SJCRH30 (cell line): Measurements from ENCODE around the gene PARVG. TPM values are rescaled to one million over a fixed set of nuclear protein-coding genes. Genes with fewer than 3 reads are reported as not detected.
"Not testable (repeated sequence)": the region's sequence is repeated elsewhere in the genome, so short reads cannot be mapped to it uniquely, and the experiment has no call there.

Experiments used
- DNase-seq, 2 experiments: peaks; one replicate each; pipeline ENCODE4 v3.0.0-alpha.2; 2015 to 2020
- H3K27ac ChIP-seq: fragments of 250-450 bp; sonication (Bioruptor Pico); 2 replicates; pipeline ENCODE4 v1.5.1; 2020; ENCODE audit warnings: mild to moderate bottlenecking, moderate library complexity
- H3K27me3 ChIP-seq: fragments of 250-450 bp; sonication (Bioruptor Pico); 2 replicates; pipeline ENCODE4 v1.5.1; 2020; ENCODE audit warnings: mild to moderate bottlenecking, moderate library complexity
- H3K36me3 ChIP-seq: fragments of 250-450 bp; sonication (Bioruptor Pico); 2 replicates; pipeline ENCODE4 v1.5.1; 2020; ENCODE audit warnings: mild to moderate bottlenecking, moderate library complexity
- H3K4me1 ChIP-seq: fragments of 250-450 bp; sonication (Bioruptor Pico); 2 replicates; pipeline ENCODE4 v1.5.1; 2020; ENCODE audit warnings: mild to moderate bottlenecking, moderate library complexity
- H3K4me3 ChIP-seq: fragments of 250-450 bp; sonication (Bioruptor Pico); 2 replicates; pipeline ENCODE4 v1.5.1; 2020; ENCODE audit warnings: mild to moderate bottlenecking, moderate library complexity
- H3K9me3 ChIP-seq: fragments of 250-450 bp; sonication (Bioruptor Pico); replicated peaks from 2 replicates; pipeline ENCODE4 v1.5.1; 2020; ENCODE audit warnings: mild to moderate bottlenecking, moderate library complexity
- total RNA-seq: library from RNA; depleted of rRNA; stranded (reverse); fragments of >200 nt; shearing (Covaris generic); gene quantifications from 2 replicates; pipeline ENCODE4 v1.2.3, GENCODE V29; 2014

Gene PARVG
- total RNA-seq, 1 experiment from 2014 or later, result not detected

- not testable (repeated sequence) for H3K4me3 ChIP-seq, DNase-seq
Measured at GRCh38 chr22:44241121-44241520, 60.4 kb downstream of the PARVG start.

GRCh38 chr22:44242946-44243724, 62.4 kb downstream of the PARVG start:
- no peaks in the 10 kb centered on the region for H3K36me3 ChIP-seq
- no peaks in the 10 kb centered on the region for H3K9me3 ChIP-seq
- H3K27me3 ChIP-seq, result no peaks in the 10 kb centered on the region
- no peak for DNase-seq
- no peak overlapping the region for H3K4me3 ChIP-seq
- no peaks in the 10 kb centered on the region for H3K4me1 ChIP-seq
- H3K27ac ChIP-seq, result no peak overlapping the region

More at GRCh38 chr22:44241121-44241520, 60.4 kb downstream of the PARVG start:
- H3K36me3 ChIP-seq, H3K4me1 ChIP-seq, H3K27me3 ChIP-seq, H3K9me3 ChIP-seq, H3K27ac ChIP-seq: not testable (repeated sequence)

DNA sequence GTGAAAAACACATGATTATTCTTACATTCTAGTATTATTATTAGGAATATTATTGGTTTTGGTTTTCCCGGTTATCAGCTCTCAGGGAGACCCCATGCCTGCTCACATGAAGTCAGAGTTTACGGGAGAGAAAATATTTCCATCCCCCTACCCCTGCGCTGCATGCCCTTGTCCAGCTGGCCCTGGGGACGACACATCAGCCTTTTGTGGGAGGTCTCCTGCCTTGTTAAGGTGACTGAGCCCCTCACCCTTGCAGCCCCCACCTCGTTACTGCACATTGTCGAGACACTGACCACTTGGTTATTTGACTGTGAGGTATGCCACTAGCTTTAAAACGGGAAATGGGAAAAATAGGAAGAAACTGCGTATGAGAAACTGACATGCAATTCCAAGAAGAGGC, 63.0 kb downstream of the PARVG start:
- H3K27me3 ChIP-seq, result no peaks in the 10 kb centered on the region
- no peak overlapping the region for H3K4me3 ChIP-seq
- DNase-seq, result no peak
- no peaks in the 10 kb centered on the region for H3K9me3 ChIP-seq
- no peaks in the 10 kb centered on the region for H3K4me1 ChIP-seq
- H3K36me3 ChIP-seq, result no peaks in the 10 kb centered on the region
- H3K27ac ChIP-seq, result no peak overlapping the region

DNA sequence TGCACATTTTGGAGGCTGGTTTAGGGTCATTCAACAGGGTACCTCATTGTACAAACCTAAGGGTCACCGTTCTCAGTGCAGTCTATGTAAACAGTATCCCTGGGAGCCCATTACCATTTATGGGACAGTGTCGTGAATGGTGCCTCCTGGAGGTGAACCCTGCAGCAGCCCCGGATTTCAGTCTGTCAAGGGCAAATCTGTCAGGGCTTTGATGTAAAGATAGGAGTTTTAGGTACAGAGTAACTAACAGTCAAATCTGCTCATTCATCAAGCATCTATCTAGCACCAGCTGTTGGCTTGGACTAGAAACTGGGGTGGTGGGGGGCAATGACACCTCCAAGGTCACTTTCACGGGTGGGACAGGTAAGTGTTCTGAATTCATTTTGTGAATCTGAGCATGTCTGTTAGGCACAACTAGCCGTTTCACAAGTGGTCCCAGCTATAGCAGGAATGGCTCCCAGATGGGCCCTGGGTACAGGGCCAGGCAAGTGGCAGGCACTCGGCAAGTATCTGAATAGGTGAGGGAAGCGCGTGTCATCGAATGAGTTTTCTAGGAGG, 63.6 kb downstream of the PARVG start:
- Histone ChIP-seq H3K27me3 (no peaks in the 10 kb centered on the region), H3K36me3 (no peaks in the 10 kb centered on the region), H3K9me3 (no peaks in the 10 kb centered on the region), H3K4me1 (no peaks in the 10 kb centered on the region), H3K27ac (no peak overlapping the region), H3K4me3 (no peak overlapping the region)
- DNase-seq, result no peak

DNA sequence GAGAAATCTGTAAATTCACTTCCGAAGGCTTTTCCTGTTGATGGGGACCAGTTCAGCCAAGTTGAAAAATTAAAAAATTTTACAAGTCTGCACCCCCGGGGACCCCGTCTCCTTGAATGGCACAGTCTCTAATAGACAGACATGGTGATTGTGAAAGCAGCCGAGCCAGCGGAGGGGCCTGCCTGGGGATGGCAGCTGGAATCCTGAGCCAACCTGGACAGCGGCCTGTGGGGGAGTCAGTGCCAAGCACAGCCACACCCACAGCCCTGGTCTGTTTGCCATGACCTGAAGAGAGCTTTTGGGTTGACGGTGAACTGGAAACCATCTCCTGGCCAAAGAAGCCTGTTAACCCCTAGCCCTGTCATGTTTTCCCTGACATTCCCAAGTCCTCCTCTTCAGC, 64.7 kb downstream of the PARVG start:
- H3K36me3 ChIP-seq, result no peaks in the 10 kb centered on the region
- H3K4me3 ChIP-seq, result no peak overlapping the region
- no peaks in the 10 kb centered on the region for H3K27me3 ChIP-seq
- no peak for DNase-seq
- no peaks in the 10 kb centered on the region for H3K4me1 ChIP-seq
- no peak overlapping the region for H3K27ac ChIP-seq
- H3K9me3 ChIP-seq, result no peaks in the 10 kb centered on the region

DNA sequence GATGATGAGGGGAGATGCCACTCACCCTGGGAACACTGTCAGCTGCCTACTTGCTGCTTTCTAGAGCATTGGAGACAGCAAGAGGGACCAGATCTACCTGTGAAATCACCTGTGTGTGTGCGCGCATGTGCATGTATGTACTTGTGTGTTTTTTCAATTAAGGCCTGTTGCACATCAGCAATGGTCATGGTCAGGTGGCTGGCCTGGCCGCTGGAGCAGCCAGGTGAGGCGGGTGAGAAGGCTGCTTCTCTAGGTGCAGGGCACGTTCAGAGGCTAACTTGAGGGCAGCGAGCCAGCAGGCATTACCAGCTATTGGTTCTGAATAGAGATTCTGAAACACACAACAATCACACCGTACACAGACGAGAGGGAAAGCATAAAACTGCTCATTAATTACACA, 65.1 kb downstream of the PARVG start:
- Histone ChIP-seq H3K4me1 (no peaks in the 10 kb centered on the region), H3K9me3 (no peaks in the 10 kb centered on the region), H3K4me3 (no peak overlapping the region), H3K36me3 (no peaks in the 10 kb centered on the region), H3K27me3 (no peaks in the 10 kb centered on the region), H3K27ac (no peak overlapping the region)
- no peak for DNase-seq

DNA sequence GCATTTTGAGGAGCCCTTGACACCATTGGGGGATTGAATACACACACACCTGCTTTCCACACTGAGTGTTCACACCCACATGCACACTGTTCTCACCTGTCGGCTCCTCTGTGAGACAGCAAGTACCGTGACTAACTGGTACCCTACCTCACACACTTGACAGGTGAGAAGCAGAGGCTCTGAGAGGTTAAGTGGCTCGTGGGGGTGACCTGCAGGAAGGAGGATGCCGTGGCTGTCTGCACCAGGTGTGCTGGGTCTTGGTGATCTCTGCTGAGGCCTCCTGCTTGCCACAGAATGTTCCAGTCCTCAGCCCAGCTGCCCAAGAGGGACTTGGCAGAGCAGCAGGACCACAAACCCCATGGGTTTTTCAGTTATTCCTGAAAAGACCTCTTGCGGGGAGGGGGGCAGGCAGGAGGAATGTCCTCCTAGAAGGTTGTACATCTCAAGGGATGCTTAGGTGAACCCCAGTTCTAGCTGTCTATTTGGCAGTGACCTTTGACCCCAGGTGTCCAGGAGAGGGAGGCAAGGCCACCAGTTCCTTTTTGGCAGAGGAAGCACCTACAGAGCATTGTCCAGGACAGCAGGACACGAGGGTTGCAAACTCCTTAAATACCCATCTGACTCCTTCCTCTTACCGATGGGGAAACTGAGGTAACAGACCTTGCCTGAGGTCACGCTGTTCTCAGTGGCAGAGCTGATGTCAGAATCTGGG, 66.0 kb downstream of the PARVG start:
- no peak for DNase-seq

DNA sequence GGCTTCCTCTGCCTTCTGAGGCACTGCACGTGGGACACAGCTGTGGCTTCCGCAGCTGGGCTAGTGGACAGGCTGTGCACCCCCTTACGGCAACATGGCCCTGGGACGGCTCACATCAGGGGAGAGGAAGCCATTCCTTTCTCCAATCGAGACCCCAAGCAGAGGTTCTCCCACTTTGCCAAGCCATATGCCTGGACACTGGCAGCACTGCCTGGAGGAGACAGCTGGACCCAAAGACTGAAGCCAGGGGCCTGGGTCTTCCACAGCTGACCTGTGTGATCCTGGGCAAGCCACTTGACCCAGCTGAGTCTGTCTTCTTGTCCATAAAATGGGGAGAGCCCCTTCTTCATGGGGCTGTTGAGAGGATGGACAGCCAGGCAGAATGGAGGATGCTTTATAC, 66.6 kb downstream of the PARVG start:
- Histone ChIP-seq H3K4me1 (no peaks in the 10 kb centered on the region), H3K27me3 (no peaks in the 10 kb centered on the region), H3K9me3 (no peaks in the 10 kb centered on the region), H3K36me3 (no peaks in the 10 kb centered on the region), H3K27ac (no peak overlapping the region), H3K4me3 (no peak overlapping the region)
- no peak for DNase-seq

More for the DNA sequence above, 66.0 kb downstream of the PARVG start:
- Histone ChIP-seq H3K9me3 (no peaks in the 10 kb centered on the region), H3K27me3 (no peaks in the 10 kb centered on the region), H3K4me1 (no peaks in the 10 kb centered on the region), H3K4me3 (no peak overlapping the region), H3K36me3 (no peaks in the 10 kb centered on the region), H3K27ac (no peak overlapping the region)

- H3K9me3 ChIP-seq, result no peaks in the 10 kb centered on the region
- H3K4me1 ChIP-seq, result no peaks in the 10 kb centered on the region
- no peak overlapping the region for H3K4me3 ChIP-seq
- H3K36me3 ChIP-seq, result no peaks in the 10 kb centered on the region
- DNase-seq, result no peak
- no peak overlapping the region for H3K27ac ChIP-seq
- H3K27me3 ChIP-seq, result no peaks in the 10 kb centered on the region
Measured at GRCh38 chr22:44247923-44248892, 67.5 kb downstream of the PARVG start.

DNA sequence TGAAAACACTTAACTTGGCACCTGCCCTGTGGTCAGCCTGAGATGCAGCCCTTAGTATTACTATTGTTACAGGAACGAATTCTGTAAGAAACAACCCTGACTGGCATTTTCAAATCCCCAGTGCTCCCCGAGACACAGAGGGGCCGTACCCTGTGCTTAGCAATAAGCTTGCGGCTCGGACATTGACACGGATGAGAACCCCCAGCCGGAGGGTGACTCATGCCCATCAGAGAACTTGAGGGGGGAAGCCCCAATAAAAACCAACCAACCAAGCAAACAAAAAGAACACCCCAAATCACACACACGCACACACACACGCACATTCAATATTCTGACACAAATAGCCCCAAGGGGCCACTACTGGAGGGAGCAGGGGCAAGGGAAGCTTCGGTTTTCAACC, 68.2 kb downstream of the PARVG start:
- Histone ChIP-seq H3K27me3 (no peaks in the 10 kb centered on the region), H3K9me3 (no peaks in the 10 kb centered on the region), H3K4me3 (no peak overlapping the region), H3K36me3 (no peaks in the 10 kb centered on the region), H3K4me1 (no peaks in the 10 kb centered on the region), H3K27ac (no peak overlapping the region)
- no peak for DNase-seq

GRCh38 chr22:44249376-44250147, 68.8 kb downstream of the PARVG start:
- no peaks in the 10 kb centered on the region for H3K9me3 ChIP-seq
- no peaks in the 10 kb centered on the region for H3K27me3 ChIP-seq
- no peak overlapping the region for H3K27ac ChIP-seq
- H3K4me3 ChIP-seq, result no peak overlapping the region
- H3K36me3 ChIP-seq, result no peaks in the 10 kb centered on the region
- DNase-seq, result no peak
- no peaks in the 10 kb centered on the region for H3K4me1 ChIP-seq

GRCh38 chr22:44254811-44255210, 74.1 kb downstream of the PARVG start:
- Histone ChIP-seq H3K9me3 (no peaks in the 10 kb centered on the region), H3K4me3 (no peak overlapping the region), H3K27ac (no peak overlapping the region), H3K27me3 (no peaks in the 10 kb centered on the region), H3K4me1 (no peaks in the 10 kb centered on the region), H3K36me3 (no peaks in the 10 kb centered on the region)
- no peak for DNase-seq

DNA sequence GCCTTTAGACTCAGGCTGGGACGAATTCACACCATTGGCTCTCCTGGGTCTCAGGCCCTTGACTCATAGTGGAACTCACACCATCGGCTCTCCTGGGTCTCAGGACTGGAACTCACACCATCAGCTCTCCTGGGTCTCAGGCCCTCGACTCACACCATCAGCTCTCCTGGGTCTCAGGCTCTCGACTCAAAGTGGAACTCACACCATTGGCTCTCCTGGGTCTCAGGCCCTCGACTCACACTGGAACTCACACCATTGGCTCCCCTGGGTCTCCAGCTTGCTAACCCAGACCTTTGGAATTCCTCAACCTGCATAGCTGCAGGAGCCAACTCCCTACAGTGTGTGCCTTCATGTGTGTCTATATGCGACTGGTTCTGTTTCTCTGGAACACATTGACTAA, 75.4 kb downstream of the PARVG start:
- Histone ChIP-seq H3K36me3 (no peaks in the 10 kb centered on the region), H3K27me3 (no peaks in the 10 kb centered on the region), H3K27ac (no peak overlapping the region), H3K4me3 (no peak overlapping the region), H3K4me1 (no peaks in the 10 kb centered on the region), H3K9me3 (no peaks in the 10 kb centered on the region)
- DNase-seq, result no peak
